Epidermal melanocyte (primary cell): ENCODE results near the gene FRMD4A.

ENCODE experiments used
- DNase-seq: peaks from one replicate; pipeline ENCODE4 v3.0.0; 2011; ENCODE audit warnings: low spot score; ENCODE audit not compliant: insufficient read length

The FRMD4A gene

DNA sequence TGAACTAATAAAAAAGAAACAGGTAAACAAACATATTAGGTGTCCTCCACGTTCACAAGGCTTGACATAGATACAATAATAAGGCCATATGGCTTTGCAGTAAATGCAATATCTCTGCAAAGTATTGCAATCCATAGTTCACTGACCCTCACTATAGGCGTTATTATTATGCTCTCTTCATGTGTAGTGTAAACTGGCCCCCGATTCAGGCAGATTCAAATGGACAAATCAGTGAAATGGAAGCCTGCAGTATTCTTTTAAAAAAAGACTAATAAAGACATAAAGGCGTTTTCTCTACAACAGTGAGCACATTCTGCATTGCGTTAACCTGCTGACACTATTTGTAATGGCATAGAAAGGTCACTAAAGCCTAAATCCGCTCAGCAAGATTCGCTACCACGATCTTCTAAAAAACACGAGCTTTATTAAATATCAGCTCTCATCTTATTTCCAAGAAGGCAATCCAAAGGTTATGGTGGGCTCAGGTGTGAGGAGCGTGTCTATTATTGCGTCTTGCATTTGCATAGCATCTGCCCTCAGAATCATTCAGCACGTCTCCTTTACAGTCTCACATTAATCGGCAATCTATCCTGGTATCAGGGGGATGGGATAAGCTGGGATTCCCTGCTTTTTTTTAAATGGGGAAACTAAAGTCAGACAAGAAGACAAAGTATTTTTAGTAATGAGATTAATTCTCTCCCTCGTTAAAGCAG, 36.2 kb downstream of the FRMD4A start:
- no peak for DNase-seq

DNA sequence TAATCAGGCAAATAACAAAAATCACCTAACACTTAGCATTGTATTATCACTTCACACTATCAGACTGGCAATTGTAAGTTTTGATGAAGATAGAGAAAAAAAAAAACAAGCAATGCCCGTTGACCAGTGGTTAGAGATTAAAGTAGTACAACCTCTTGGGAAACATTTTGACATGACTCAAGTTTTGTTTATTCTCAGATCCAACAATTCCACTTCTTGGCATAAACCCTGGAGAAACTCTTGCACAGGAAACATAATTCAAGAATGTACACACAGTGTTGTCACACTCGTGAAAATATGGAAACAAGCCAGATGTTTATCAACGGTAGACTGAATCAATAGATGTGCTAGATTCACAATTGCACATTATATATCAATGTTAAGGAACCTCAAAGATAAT, 37.2 kb downstream of the FRMD4A start:
- DNase-seq: no peak

DNA sequence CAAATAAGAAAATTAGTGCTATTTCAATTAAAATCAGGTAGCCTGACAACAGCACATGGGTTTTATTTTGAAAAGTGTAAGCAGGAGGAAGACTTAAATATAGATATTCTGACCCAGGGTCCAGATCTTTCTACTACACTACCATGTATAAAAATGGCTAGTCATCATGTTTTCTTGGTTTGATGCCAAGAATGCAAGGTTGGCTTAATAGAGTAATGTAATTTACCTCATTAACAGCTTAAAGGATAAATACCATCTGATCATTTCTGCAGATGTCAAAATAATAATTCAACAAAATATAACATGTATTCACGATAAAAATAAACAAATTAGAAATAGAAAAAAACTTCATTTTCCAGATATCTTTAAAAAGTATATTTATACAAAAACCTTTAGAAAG, 39.4 kb downstream of the FRMD4A start:
- DNase-seq: no peak

DNA sequence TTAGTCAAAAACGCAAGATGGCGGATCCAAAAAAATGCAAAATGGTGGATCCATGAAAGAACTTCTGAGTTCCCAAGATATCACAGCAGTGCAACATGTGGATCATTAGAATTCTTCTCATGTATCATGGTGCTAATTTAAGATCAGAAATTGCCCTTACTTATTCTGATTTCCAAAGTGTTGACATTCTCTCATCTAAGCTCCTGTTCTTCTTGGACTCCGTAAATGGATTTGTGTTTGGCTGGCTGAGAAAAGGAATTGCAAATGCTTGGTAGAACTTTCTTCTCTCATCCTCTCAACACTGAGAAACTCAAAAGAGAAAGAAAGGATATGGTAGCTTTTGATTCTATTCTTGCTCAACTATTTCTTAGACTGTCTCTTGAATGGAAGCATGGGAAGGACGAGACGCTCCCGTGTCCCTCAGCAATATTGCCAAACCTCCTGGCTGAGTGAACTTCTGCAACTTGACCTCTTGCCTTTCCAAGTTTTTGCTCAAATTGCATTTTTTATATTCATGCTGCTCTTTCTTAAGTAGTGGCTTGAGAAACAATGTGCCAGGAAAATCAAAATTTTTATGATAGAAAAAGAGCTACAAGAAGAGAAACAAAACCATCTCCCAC, 44.7 kb downstream of the FRMD4A start:
- DNase-seq: no peak

DNA sequence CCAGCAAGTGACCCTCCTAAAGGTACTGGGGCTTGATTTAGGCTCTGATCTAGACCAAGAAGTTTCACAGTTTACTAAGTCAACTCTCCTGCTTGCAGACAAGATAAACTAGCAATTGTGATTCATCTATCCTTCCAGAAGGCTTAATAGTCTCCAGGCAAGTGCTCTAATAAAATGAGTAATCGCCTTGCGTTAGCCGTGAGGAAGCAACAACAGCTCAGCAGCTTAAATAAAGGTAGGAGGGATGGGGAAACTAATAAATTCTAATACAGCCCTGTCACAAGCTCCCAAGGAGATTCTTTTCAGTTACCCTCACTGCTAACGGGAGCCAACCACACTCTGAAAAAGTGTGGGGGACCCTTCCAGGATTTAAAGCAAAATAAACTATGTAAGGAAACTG, 48.4 kb downstream of the FRMD4A start:
- no peak for DNase-seq

DNA sequence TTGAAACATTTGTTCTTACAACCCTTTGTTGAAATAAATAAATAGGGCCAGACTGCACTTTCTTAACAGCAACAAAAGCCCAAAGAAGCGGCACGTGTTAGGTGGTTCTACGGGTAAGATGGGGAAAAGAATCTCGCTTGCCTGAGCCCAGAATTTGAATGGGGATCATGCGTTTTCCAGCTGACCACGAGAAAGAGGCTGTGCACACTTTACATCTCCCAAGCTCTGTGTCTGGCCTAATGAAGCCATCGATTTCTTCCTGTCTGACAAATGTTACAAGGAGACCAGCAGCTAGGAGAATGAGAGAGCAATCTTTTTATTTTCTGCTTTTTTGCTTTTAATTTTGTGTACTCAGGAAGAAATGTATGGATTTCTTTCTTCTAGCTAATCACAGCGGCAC, 52.2 kb downstream of the FRMD4A start:
- DNase-seq: no peak

DNA sequence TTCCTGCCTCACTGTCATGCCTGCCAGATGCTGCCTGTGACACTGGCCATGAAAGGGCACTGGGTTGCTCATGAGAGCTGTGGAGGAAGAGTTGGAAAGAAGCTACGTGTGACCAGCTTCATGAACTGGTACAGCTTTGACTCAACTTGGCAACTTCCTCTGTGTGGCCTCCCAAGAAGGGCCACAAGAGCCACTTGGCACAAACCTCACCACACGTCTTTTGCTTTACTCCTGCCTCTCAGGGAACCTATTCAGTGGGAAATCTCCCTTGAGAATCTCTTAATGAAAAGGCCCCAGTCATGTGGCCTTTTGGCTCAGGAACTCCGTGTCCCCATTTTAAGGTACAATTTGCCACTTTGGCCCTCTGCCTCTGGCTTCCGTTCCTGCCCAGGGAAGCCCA, 54.5 kb downstream of the FRMD4A start:
- DNase-seq: no peak

DNA sequence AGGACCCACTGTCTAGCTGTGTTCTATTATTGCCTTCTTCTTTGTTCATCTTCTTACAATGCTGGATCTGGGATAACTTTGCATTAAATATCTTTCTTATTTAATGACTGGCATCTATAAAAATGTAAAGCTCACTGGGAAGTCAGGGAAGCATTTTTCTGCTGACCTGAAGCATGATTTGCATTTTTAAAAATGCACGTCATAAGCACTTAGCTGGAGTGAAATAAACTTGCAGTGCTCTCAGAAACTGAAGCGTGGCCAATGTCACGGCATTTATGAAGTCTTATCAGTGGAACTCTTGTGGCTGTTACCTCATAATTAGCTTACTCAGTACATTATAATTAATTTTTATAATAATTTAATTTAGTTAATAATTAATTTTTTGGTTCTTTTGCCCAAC, 59.1 kb downstream of the FRMD4A start:
- DNase-seq: no peak

DNA sequence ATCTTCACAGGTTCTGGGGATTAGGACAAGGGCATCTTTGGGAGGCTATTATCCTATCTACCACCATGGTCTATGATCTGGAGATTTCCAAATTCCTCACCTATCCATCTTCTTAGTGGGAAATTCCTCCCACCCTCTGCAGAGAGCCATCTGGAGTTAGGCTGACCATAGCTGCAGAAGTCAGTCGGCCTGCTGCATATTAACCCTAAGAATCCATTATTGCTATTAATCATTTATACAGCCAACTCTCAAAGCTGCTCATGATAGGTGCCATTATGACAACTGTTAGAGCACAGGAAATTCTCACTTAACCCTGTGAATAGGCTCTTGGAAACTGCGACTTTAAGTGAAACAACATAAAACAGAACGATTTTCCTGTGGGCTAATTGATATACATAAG, 60.4 kb downstream of the FRMD4A start:
- no peak for DNase-seq

DNA sequence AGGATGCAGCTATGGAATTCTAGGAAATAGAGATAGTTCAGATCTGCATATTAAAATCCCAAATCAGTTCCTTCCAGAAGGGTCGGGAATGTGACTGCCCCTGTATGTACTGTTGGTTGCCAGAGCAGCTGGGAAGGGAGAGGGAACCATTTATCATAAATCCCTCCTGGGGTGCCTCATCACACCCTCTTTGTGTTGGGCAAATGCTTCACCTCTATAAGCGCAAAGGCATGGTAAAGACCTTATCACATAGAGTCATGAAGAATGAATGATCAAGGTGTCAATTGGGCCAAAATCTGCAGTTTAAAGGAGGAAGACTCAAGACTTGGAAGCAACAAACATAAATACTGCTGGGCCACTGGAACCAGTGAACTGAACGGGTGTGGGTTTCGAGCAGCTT, 65.0 kb downstream of the FRMD4A start:
- no peak for DNase-seq

DNA sequence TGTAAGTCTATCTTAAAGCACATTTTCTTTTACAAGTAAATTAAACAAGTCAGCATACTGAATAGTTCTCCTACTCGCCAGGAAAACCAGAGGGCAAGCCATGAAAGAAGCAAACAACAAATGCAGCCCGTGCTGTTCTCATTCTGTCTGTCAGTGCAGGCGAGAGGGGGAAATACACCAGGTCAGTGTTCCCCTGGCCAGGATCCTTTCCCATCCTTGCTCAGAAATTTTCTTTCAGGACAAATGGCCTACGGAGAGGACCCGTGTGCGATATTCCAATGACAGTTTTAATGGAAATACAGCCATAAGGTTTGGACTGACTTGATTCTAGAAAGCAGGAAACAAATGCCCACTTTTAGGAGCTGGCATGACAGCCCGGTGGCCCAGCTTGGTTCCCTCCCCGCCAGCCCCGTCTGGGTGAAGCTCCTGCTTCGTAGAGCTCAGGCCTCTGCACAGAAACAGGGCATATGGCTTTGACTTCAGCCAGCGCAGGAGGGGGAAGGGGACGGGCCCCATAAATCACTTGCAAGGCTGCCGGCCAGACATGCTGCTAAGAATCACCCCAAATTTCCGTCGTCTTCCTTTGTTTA, 67.8 kb downstream of the FRMD4A start:
- no peak for DNase-seq

DNA sequence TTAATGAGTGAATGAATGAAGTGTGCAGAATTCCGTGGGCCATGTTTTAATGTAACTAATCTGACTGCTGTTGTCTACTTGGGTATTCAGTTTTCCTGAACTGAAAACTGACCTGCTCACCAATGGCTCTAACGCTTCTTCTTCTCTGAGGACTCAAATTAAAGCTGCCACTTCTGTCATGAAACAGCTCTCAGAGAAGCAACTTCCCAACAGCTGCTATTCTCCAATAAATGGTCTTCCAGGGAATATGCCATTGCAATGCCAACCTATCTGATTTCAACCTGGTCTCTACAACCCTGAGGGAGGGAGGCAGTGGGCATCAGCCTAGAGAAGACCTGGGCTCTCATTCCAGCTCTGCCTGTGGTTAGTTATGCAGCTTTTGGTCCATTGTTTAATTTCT, 69.4 kb downstream of the FRMD4A start:
- DNase-seq: no peak

DNA sequence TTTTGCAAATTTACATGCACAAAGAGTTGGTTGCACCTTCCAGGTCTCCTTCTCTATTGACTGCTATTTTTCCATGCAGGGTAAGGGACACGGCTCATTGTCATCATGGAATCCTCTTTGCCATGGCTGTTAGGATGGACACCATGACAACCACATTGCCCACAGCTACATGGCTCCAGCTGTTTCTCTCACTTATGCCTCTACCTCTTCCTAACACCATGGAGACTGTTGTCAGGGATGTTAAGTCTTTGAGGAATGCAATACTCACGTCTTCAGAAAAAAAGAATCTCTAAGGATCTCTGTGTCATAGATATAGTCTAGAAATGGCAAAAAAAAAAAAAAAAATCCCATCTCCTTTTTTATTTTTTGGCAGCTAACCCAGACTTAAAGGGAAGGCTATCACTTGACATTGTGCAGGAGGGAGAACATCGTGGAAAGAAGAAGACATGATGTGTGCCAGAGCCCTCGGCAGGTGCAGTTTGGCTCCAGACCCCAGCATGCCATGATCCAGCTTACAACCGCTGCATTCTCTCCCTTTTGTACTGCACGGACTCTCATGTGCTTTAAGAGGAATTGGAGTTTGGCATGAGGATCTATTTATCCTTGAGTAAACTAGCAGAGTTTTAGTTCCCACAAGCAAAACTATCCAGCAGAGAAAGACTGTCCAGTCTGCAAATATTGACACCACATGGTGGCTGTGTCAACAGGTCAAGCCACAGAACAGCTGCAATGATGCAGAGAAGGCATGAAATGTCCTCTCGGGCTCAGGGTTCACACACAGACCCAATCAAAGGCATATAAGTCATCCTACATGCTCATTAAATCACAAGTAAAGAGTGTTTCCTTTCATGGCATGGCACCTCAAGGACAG, 70.8 kb downstream of the FRMD4A start:
- peak; percentile 37 for DNase-seq

DNA sequence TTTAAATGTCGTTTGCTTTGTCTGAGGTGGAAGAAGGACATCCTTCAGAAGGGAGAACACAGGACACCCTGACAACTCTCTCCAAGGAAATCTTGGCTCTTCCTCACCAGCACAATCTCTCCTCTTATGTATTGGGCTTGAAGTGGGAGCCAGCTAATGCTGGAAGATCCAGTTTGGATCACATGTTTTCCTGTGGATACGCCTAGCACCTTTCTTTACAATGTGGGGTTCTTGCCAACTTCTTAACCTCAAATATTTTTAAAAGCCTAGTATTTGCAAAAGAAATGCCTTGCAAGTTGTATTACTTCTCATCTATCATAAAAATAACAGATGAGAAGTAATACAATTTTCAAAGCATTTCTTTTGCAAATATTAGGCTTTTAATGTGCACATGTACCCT, 76.4 kb downstream of the FRMD4A start:
- DNase-seq: no peak

DNA sequence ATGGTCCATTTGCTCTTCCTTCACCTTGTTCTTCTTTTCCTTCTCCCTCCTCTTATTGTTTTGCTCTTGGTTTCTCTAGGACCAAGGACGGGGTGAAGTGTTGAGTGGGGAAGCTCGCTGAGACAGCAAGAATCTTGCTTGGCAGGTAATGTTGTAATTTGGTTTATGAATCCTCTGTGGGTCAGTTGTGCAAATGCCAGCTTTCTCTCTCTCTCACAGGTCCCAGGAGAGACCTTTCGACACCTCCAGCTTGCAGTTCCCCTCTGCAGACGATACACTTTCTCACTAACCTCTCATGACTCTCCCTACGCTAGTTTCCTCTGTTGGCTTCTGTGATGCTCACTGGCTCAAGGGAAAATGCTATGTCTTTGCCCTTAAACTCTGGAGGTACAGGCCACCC, 77.0 kb downstream of the FRMD4A start:
- DNase-seq: no peak

DNA sequence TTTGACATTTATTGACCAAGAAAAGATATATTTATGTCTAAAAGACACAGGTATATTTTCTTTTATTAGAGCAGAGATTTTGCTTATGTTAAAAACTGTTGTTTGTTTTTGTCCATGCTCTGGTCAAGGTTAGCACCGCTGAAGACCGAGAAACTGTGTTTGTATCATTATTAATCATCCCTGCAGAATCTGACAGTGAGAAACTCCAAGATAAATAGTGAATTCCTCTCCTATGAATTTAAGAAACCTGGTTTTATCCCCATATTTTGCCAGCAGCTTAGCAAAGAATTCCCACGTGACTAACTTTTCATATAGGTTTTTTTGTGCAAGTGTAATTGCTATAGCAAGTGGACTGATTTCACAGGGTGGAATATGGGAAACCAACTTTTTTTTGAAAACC, 77.6 kb downstream of the FRMD4A start:
- no peak for DNase-seq

DNA sequence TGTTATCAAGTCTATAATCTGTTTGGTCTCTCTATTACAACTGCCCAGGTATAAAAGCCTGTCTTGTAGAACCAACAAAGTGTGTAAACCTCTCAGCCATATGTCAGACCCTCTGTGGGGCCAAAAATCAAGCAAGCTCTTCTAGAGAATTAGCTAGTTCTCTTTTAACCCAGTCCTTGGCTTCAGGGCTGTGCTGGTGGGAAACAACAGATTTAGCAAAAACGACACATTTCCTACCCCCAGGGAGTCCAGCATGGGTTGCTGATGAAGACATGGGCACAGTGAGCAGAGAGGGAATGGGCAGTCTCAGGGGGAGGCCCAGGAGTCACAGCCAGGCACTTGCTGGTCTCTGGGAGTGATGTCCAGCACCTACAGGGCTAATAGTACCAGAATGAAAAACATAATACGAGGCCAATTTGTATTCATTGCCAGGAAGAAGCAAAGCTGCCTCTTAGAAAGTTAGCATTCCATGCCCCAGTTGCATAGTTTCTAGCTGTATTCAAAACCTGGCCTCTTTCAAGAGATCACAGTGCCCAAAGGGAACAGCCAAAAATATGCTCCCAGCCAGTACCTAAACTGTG, 80.1 kb downstream of the FRMD4A start:
- no peak for DNase-seq

DNA sequence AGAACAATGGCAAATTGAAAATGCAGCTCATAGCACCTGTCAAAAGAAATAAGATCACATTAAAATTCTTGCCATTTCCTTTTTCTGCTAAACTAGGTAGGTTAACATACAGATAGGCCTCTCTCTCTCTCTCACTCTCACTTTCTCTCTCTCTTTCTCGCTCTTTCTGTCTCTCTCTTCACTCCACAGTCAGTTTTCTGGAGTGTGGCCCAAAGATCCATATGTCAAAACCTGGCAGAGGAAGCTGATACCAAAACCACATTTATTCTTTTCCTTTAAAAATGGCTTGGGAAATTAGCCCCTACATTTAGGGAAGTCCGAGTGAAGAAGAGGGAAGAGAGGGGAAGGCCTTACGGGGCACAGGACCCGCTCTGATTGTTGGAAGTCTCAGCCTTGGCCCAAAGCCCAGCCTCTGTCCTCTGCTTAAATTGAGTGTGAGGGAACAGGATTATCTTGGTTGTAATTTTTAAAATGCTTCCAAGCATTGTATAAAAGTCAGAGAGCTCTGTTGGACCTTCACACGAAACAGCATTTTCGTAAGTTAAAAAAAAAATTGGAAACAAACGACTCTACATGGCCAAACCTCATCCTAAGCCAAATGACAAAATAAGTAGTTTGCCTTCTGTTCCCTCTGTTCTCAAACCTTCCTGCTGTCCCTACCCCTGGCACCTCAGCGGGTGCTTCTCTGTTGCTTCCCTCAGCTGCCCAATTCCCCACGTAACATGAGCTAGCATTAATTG, 83.2 kb downstream of the FRMD4A start:
- DNase-seq: no peak

DNA sequence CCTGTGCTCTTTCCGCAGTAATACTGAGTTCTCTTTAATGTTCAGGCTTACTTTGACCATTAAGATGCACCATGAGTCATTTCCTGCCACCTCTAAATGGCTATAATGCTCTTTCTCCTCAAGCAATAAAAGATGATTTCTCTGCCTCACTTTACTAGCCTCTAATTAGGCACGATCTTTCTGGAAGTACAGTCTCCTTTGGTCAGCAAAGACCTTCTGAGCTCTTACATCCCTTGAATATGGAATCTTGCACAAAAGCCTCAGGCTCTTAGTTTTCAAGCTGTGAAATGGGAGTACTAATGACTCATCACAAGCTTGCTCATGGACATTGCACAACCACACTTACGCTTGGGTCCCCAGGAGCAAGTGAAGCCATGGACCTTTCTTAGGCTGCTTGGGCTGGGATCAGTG, 85.9 kb downstream of the FRMD4A start:
- DNase-seq: no peak

DNA sequence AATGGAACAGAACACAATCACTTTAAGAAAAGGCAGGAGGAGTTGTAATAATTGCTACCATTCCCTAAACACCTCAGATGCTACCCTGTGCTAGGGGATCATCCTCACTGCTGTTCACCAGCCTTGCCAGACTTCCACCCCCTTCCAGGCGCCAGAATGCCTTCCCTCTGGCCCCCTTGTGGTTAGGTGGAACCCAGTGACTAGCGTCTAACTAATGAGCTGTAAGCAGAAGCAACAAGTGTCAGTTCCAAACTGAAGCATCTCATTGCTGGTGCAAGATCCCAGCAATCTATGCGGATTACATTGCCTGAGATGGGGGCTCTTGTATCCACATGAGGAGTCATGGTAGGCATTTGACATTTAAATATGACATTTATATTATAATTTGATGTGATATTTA, 86.6 kb downstream of the FRMD4A start:
- DNase-seq: no peak

DNA sequence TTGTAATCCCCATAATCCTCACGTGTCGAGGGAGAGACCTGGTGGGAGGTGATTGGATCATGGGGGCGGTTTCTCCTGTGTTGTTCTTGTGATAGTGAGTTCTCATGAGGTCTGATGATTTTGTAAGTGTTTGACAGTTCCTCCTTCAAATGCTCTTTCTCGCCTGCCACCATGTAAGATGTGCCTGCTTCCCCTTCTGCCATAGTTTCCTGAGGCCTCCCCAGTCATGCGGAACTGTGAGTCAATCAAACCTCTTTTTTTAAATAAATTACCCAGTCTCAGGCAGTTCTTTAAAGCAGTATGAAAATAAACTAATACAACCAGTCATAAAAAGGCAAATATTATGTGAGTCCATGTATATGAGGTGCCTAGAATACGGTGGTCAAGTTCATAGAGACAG, 87.5 kb downstream of the FRMD4A start:
- DNase-seq: no peak
